Hematopoietic multipotent progenitor cell treated with erythropoietin and hydrocortisone succinate and interleukin-3 and kit ligand, for 4 days (in vitro differentiated cells): ENCODE measurements around the gene SELENOF.
"Not testable (repeated sequence)": the region's sequence is repeated elsewhere in the genome, so short reads cannot be mapped to it uniquely, and the experiment has no call there.

Experiments used
- DNase-seq: peaks from one replicate; pipeline ENCODE4 v3.0.0-alpha.2; 2015

Gene SELENOF

DNA sequence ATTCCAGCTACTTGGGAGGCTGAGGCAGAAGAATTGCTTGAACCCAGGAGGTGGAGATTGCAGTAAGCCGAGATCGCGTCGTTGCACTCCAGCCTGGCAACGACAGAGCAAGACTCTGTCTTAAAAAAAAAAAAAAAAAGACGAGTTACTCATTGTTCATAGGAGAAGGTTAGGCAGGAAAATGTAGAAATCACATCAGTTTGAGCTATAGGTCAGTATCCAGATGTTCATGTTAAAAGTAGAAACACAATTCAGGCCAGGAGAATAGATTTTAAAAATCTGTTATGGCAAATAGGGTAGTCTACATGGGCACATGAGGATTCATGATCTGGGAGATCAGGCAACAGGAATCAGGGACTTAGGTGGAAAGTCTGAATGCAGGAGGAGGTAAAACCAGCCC, 57.7 kb downstream of the SELENOF start:
- DNase-seq = no peak

- no peak for DNase-seq
Observed at GRCh38 chr1:86854352-86854751, 59.6 kb downstream of the SELENOF start.

DNA sequence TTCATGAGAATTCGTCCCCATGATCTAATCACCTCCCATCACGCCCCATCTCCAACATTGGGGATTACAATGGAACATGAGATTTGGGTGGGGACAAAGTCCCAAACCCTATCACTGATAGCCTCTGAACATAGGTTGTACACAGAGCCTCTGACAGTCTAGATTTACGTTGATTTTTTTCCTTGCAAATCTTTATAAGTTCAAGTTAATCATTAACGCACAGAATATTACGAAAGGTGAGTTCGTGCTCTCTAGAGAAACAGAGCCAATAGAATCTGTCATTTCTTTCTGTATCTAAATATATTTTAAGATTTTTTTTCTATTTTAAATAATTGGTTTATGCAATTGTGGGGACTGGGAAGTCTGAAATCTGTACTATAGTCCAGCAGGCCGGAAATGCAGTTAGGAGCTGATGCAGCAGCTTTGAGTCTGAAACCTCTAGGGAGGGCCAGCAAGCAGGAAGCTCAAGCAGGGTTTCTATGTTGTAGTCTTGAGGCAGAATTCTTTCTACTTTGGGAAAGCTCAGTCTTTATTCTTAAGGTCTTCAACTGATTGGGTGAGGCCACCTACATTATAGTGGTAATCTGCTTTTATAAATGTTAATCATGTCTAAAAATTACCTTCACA, 61.0 kb downstream of the SELENOF start:
- DNase-seq = no peak

GRCh38 chr1:86852289-86852688, 61.6 kb downstream of the SELENOF start:
- DNase-seq = no peak

- DNase-seq = no peak
Observed at GRCh38 chr1:86849756-86850155, 64.2 kb downstream of the SELENOF start.

- no peak for DNase-seq
Observed at GRCh38 chr1:86848654-86849053, 65.3 kb downstream of the SELENOF start.

GRCh38 chr1:86846164-86846647, 67.7 kb downstream of the SELENOF start:
- no peak for DNase-seq

DNA sequence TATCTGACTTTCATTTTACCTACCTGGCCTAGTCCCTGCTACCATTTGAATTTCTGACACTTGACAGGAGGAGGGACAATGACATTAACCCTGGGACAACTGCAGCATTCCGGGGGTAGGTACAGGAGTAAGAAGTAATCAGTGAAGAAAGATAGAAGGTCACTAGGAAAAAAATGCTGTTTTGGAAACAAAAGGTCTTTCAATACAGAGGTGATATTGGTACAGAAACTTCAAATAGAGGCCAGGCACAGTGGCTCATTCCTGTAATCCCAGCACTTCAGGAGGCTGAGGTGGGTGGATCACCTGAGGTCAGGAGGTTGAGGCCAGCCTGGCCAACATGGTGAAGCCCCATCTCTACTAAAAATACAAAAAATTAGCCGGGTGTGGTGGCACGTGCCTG, 68.4 kb downstream of the SELENOF start:
- no peak for DNase-seq

DNA sequence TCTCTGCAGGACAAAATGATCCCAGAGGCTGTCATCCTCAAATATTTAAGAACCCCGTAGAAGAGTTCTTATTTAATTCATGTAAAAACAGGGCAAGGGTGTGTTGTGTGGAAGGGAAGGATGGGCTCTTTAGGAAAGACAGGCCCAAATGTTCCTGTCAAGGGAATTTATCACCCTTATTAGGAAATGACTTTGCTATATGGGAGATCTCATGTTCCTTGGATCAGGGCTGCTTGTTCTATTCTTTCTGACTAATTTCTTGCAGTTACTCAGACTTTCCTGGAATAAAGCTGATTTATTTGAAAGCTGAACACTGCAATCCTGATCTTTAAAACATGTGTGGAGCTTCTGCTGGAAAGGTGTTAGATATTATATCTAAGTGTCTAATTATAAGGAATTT, 72.8 kb downstream of the SELENOF start:
- DNase-seq = no peak

- DNase-seq = peak; percentile 94
Observed at GRCh38 chr1:86833461-86834215, 80.3 kb downstream of the SELENOF start.

- DNase-seq = no peak
Observed at GRCh38 chr1:86832433-86832832, 81.5 kb downstream of the SELENOF start.

- DNase-seq = no peak
Observed at GRCh38 chr1:86829321-86829720, 84.6 kb downstream of the SELENOF start.

DNA sequence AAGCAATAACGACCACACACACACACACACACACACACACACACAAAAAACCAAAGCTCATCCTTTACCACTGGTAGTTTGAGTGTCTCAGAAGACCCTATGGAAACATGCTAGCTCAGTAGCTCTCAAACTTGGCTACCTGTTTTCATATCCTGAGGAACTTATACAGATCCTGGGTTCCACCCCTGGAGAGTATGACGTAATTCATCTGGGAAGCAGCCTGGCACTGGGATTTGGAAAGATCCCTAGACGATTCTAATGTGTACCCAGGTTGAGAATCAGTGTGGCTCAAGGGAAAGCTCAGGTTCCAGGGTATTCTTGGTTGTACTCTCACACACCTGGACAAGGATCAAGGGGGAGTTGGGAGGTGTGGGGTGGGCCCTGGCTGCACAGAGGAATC, 85.9 kb downstream of the SELENOF start:
- no peak for DNase-seq

DNA sequence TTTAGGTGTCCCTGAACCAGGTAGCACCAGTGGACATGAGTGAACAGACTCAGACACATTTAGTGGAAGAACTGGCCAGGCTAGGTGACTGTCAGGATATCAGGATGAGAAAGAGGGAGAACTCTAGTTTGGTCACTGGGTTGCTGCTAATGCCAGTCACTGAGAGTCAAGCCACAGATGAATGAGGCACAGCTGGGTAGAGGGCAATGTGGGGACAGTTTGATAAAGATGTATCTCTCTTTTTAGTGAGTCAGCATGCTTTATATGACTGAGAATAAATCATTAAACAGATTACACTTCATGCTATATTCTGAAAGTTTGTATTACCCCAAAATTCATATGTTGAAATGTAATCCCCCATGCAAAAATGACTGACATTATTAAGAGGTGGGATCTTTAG, 87.1 kb downstream of the SELENOF start:
- DNase-seq = peak; percentile 67

- DNase-seq = no peak
Observed at GRCh38 chr1:86825319-86825718, 88.6 kb downstream of the SELENOF start.

- DNase-seq = no peak
Observed at GRCh38 chr1:86823821-86824500, 90.0 kb downstream of the SELENOF start.

DNA sequence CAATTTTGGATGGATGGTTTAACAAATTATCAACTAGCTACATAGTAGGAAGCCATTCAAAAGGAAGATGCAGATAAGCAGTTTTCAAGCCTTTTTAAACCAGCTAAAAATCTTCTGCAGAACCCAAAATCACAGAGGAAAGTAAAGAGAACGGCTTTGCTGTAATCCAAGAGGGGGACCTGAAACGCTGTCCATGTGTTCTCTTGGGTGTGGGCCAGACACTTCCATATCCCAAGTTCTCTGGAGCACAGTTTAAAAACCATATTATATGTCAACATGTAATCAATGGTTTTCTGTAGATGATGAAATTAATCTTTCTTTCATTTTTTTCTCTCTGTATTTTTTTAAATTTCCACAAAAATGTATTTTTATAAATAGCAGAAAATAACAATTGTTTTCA, 90.5 kb downstream of the SELENOF start:
- no peak for DNase-seq

DNA sequence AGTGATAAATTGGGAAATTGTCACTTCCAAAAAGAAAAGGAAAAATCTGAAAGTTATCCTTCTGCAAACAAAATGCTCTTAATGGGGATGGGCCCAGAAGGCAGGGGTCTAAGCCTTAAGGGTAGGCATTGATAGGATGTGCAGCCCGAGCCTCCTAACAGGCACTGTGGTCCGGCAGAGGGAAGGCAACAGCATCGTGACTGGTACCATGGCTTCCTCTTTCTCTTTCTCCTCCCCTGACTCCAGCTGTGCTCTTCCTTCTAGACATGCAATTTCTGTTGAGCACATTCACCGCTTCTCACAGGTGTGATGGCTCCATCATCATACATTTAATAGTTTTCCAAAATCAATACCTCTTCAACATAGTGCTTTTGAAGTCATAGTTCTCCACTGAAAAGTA, 91.5 kb downstream of the SELENOF start:
- DNase-seq = peak; percentile 65

DNA sequence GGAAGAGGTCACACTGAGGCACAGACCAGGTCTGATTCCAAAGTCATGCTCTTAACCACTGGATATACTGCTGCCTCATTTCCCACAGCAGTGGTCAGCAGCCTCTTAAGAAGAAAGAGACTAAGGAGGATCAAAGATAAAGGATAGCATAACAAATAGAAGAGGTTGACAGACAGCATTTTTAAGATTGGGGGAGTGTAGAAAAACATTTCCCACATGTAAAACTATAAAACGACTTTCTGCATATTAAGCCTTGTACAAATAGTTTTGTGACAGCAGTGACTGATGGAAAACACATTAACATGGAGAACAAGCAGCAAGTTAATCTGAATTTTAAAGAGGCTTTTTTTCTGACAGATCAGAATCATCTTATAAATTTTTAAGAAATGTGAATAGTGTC, 92.0 kb downstream of the SELENOF start:
- DNase-seq = no peak

GRCh38 chr1:86819970-86820369, 94.0 kb downstream of the SELENOF start:
- not testable (repeated sequence) for DNase-seq

DNA sequence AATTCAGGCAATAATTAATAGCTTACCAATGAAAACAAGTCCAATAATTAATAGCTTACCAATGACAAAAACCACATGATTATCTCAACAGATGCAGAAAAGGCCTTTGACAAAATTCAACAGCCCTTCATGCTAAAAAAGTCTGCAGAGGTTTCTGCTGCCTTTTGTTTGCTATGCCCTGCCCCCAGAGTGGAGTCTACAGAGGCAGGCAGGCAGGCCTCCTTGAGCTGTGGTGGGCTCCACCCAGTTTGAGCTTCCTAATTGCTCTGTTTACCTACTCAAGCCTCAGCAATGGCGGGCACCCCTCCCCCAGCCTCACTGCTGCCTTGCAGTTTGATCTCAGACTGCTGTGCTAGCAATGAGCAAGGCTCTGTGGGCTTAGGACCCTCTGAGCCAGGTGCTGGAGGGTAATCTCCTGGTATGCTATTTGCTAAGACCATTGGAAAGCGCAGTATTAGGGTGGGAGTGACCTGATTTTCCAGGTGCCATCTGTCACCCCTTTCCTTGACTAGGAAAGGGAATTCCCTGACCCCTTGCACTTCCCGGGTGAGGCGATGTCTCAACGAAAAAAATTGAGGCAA, 96.6 kb downstream of the SELENOF start:
- peak; percentile 22 for DNase-seq

GRCh38 chr1:86814118-86814517, 99.8 kb downstream of the SELENOF start:
- not testable (repeated sequence) for DNase-seq
